GM21447 (cell line): ENCODE measurements around the gene KIF26A.

ENCODE experiments used
- ATAC-seq: cut with Tn5 transposase; IDR thresholded peaks from one replicate; pipeline ENCODE4 v1.9.1; 2021; ENCODE audit not compliant: unreplicated experiment

KIF26A gene

GRCh38 chr14:104101086-104101621 is 37.2 kb upstream of the KIF26A start:
- ATAC-seq: no peak

GRCh38 chr14:104101651-104102281 is 36.6 kb upstream of the KIF26A start:
- ATAC-seq: no peak

- ATAC-seq: no peak
Measured at GRCh38 chr14:104102282-104102914, 36.0 kb upstream of the KIF26A start.

GRCh38 chr14:104103061-104103445 is 35.3 kb upstream of the KIF26A start:
- ATAC-seq: no peak

GRCh38 chr14:104103446-104104075 is 34.8 kb upstream of the KIF26A start:
- ATAC-seq: no peak

GRCh38 chr14:104104076-104104901 is 34.1 kb upstream of the KIF26A start:
- no peak for ATAC-seq

GRCh38 chr14:104105071-104105821 is 33.1 kb upstream of the KIF26A start:
- no peak for ATAC-seq

GRCh38 chr14:104105822-104106470 is 32.4 kb upstream of the KIF26A start:
- no peak for ATAC-seq

GRCh38 chr14:104106471-104106991 is 31.9 kb upstream of the KIF26A start:
- ATAC-seq: no peak

GRCh38 chr14:104107101-104107581 is 31.2 kb upstream of the KIF26A start:
- no peak for ATAC-seq

- ATAC-seq: no peak
Measured at GRCh38 chr14:104107611-104108569, 30.5 kb upstream of the KIF26A start.

GRCh38 chr14:104108570-104109541 is 29.5 kb upstream of the KIF26A start:
- ATAC-seq: no peak

GRCh38 chr14:104109731-104110361 is 28.5 kb upstream of the KIF26A start:
- no peak for ATAC-seq

GRCh38 chr14:104110491-104111209 is 27.7 kb upstream of the KIF26A start:
- ATAC-seq: no peak

- ATAC-seq: no peak
Measured at GRCh38 chr14:104111301-104112112, 26.9 kb upstream of the KIF26A start.
